ENCODE data around the gene SSUH2.
"Not testable (repeated sequence)": the region's sequence is repeated elsewhere in the genome, so short reads cannot be mapped to it uniquely, and the experiment has no call there.

Gene SSUH2

GRCh38 chr3:8596321-8597218 lies 48.0 kb downstream of the SSUH2 start:
- Histone ChIP-seq H3K9ac (ENCODE audit: low read length in 2 of 2) (no peak overlapping the region), H3K27ac (ENCODE audit: low read length) (no peak overlapping the region), H3K4me1 (ENCODE audit: control insufficient read depth, insufficient read depth, low read length) (no peaks in the 10 kb centered on the region), H3K36me3 (ENCODE audit: control insufficient read depth in 2 of 2, insufficient read depth in 2 of 2, low read length in 2 of 2) (no peaks in the 10 kb centered on the region), H3K4me3 (ENCODE audit: low read length in 2 of 2) (no peak overlapping the region), H3K9me3 (ENCODE audit: control insufficient read depth in 2 of 2, low read length in 2 of 2) (no peaks in the 10 kb centered on the region), H3K27me3 (ENCODE audit: control insufficient read depth in 1 of 2, insufficient read depth in 2 of 2, low read length in 2 of 2) (peaks cover 0 to 2% of the 10 kb centered on the region in 2 donors)

GRCh38 chr3:8595695-8596115 lies 48.9 kb downstream of the SSUH2 start:
- Histone ChIP-seq H3K27me3 (ENCODE audit: control insufficient read depth in 1 of 2, insufficient read depth in 2 of 2, low read length in 2 of 2) (peaks cover 0 to 2% of the 10 kb centered on the region in 2 donors), H3K36me3 (ENCODE audit: control insufficient read depth in 2 of 2, insufficient read depth in 2 of 2, low read length in 2 of 2) (no peaks in the 10 kb centered on the region), H3K9me3 (ENCODE audit: control insufficient read depth in 2 of 2, low read length in 2 of 2) (no peaks in the 10 kb centered on the region), H3K27ac (ENCODE audit: low read length) (no peak overlapping the region), H3K4me3 (ENCODE audit: low read length in 2 of 2) (no peak overlapping the region), H3K9ac (ENCODE audit: low read length in 2 of 2) (no peak overlapping the region), H3K4me1 (ENCODE audit: control insufficient read depth, insufficient read depth, low read length) (no peaks in the 10 kb centered on the region)

GRCh38 chr3:8595252-8595651 lies 49.3 kb downstream of the SSUH2 start:
- H3K9me3 ChIP-seq (ENCODE audit: control insufficient read depth in 2 of 2, low read length in 2 of 2) = no peaks in the 10 kb centered on the region
- H3K27me3 ChIP-seq (ENCODE audit: control insufficient read depth in 1 of 2, insufficient read depth in 2 of 2, low read length in 2 of 2) = peaks cover 0 to 2% of the 10 kb centered on the region in 2 donors
- no peak overlapping the region for H3K4me3 ChIP-seq (ENCODE audit: low read length in 2 of 2)
- H3K36me3 ChIP-seq (ENCODE audit: control insufficient read depth in 2 of 2, insufficient read depth in 2 of 2, low read length in 2 of 2) = no peaks in the 10 kb centered on the region
- H3K27ac ChIP-seq (ENCODE audit: low read length) = no peak overlapping the region
- no peak overlapping the region for H3K9ac ChIP-seq (ENCODE audit: low read length in 2 of 2)
- no peaks in the 10 kb centered on the region for H3K4me1 ChIP-seq (ENCODE audit: control insufficient read depth, insufficient read depth, low read length)

- no peaks in the 10 kb centered on the region for H3K4me1 ChIP-seq (ENCODE audit: control insufficient read depth, insufficient read depth, low read length)
- no peaks in the 10 kb centered on the region for H3K36me3 ChIP-seq (ENCODE audit: control insufficient read depth in 2 of 2, insufficient read depth in 2 of 2, low read length in 2 of 2)
- no peaks in the 10 kb centered on the region for H3K9me3 ChIP-seq (ENCODE audit: control insufficient read depth in 2 of 2, low read length in 2 of 2)
- H3K4me3 ChIP-seq (ENCODE audit: low read length in 2 of 2) = no peak overlapping the region
- peaks cover 0 to 2% of the 10 kb centered on the region in 2 donors for H3K27me3 ChIP-seq (ENCODE audit: control insufficient read depth in 1 of 2, insufficient read depth in 2 of 2, low read length in 2 of 2)
- no peak overlapping the region for H3K9ac ChIP-seq (ENCODE audit: low read length in 2 of 2)
- no peak overlapping the region for H3K27ac ChIP-seq (ENCODE audit: low read length)
Measured at GRCh38 chr3:8593021-8593827, 51.4 kb downstream of the SSUH2 start.

GRCh38 chr3:8589880-8590556 lies 54.6 kb downstream of the SSUH2 start:
- Histone ChIP-seq H3K9me3 (ENCODE audit: control insufficient read depth in 2 of 2, low read length in 2 of 2) (no peaks in the 10 kb centered on the region), H3K9ac (ENCODE audit: low read length in 2 of 2) (no peak overlapping the region)

GRCh38 chr3:8584661-8585060 lies 59.9 kb downstream of the SSUH2 start:
- Histone ChIP-seq H3K9me3 (ENCODE audit: control insufficient read depth in 2 of 2, low read length in 2 of 2) (no peaks in the 10 kb centered on the region), H3K4me3 (ENCODE audit: low read length in 2 of 2) (no peak overlapping the region), H3K36me3 (ENCODE audit: control insufficient read depth in 2 of 2, insufficient read depth in 2 of 2, low read length in 2 of 2) (no peaks in the 10 kb centered on the region), H3K27me3 (ENCODE audit: control insufficient read depth in 1 of 2, insufficient read depth in 2 of 2, low read length in 2 of 2) (no peaks in the 10 kb centered on the region), H3K4me1 (ENCODE audit: control insufficient read depth, insufficient read depth, low read length) (no peaks in the 10 kb centered on the region), H3K27ac (ENCODE audit: low read length) (no peak overlapping the region), H3K9ac (ENCODE audit: low read length in 2 of 2) (no peak overlapping the region)

More at GRCh38 chr3:8589880-8590556, 54.6 kb downstream of the SSUH2 start:
- no peaks in the 10 kb centered on the region for H3K36me3 ChIP-seq (ENCODE audit: control insufficient read depth in 2 of 2, insufficient read depth in 2 of 2, low read length in 2 of 2)
- H3K4me3 ChIP-seq (ENCODE audit: low read length in 2 of 2) = no peak overlapping the region
- no peak overlapping the region for H3K27ac ChIP-seq (ENCODE audit: low read length)
- no peaks in the 10 kb centered on the region for H3K4me1 ChIP-seq (ENCODE audit: control insufficient read depth, insufficient read depth, low read length)
- H3K27me3 ChIP-seq (ENCODE audit: control insufficient read depth in 1 of 2, insufficient read depth in 2 of 2, low read length in 2 of 2) = no peaks in the 10 kb centered on the region

- no peak overlapping the region for H3K9ac ChIP-seq (ENCODE audit: low read length in 2 of 2)
- H3K4me1 ChIP-seq (ENCODE audit: control insufficient read depth, insufficient read depth, low read length) = no peaks in the 10 kb centered on the region
- no peaks in the 10 kb centered on the region for H3K27me3 ChIP-seq (ENCODE audit: control insufficient read depth in 1 of 2, insufficient read depth in 2 of 2, low read length in 2 of 2)
- no peaks in the 10 kb centered on the region for H3K36me3 ChIP-seq (ENCODE audit: control insufficient read depth in 2 of 2, insufficient read depth in 2 of 2, low read length in 2 of 2)
- H3K4me3 ChIP-seq (ENCODE audit: low read length in 2 of 2) = no peak overlapping the region
- H3K27ac ChIP-seq (ENCODE audit: low read length) = no peak overlapping the region
- H3K9me3 ChIP-seq (ENCODE audit: control insufficient read depth in 2 of 2, low read length in 2 of 2) = peaks cover 0 to 3% of the 10 kb centered on the region in 2 donors
Measured at GRCh38 chr3:8581806-8582445, 62.7 kb downstream of the SSUH2 start.

GRCh38 chr3:8581373-8581772 lies 63.2 kb downstream of the SSUH2 start:
- H3K27ac ChIP-seq (ENCODE audit: low read length) = no peak overlapping the region

GRCh38 chr3:8580434-8580833 lies 64.2 kb downstream of the SSUH2 start:
- not testable (repeated sequence) for H3K9ac ChIP-seq (ENCODE audit: low read length in 2 of 2); H3K4me3 ChIP-seq (ENCODE audit: low read length in 2 of 2); H3K9me3 ChIP-seq (ENCODE audit: control insufficient read depth in 2 of 2, low read length in 2 of 2); H3K27ac ChIP-seq (ENCODE audit: low read length); H3K27me3 ChIP-seq (ENCODE audit: control insufficient read depth in 1 of 2, insufficient read depth in 2 of 2, low read length in 2 of 2); H3K36me3 ChIP-seq (ENCODE audit: control insufficient read depth in 2 of 2, insufficient read depth in 2 of 2, low read length in 2 of 2); H3K4me1 ChIP-seq (ENCODE audit: control insufficient read depth, insufficient read depth, low read length)

More at GRCh38 chr3:8581373-8581772, 63.2 kb downstream of the SSUH2 start:
- H3K27me3 ChIP-seq (ENCODE audit: control insufficient read depth in 1 of 2, insufficient read depth in 2 of 2, low read length in 2 of 2) = no peaks in the 10 kb centered on the region
- peaks cover 0 to 3% of the 10 kb centered on the region in 2 donors for H3K9me3 ChIP-seq (ENCODE audit: control insufficient read depth in 2 of 2, low read length in 2 of 2)
- no peak overlapping the region for H3K9ac ChIP-seq (ENCODE audit: low read length in 2 of 2)
- no peaks in the 10 kb centered on the region for H3K36me3 ChIP-seq (ENCODE audit: control insufficient read depth in 2 of 2, insufficient read depth in 2 of 2, low read length in 2 of 2)
- H3K4me3 ChIP-seq (ENCODE audit: low read length in 2 of 2) = no peak overlapping the region
- no peaks in the 10 kb centered on the region for H3K4me1 ChIP-seq (ENCODE audit: control insufficient read depth, insufficient read depth, low read length)

GRCh38 chr3:8579943-8580342 lies 64.7 kb downstream of the SSUH2 start:
- H3K9ac ChIP-seq (ENCODE audit: low read length in 2 of 2) = no peak overlapping the region
- H3K4me3 ChIP-seq (ENCODE audit: low read length in 2 of 2) = no peak overlapping the region
- H3K27me3 ChIP-seq (ENCODE audit: control insufficient read depth in 1 of 2, insufficient read depth in 2 of 2, low read length in 2 of 2) = no peaks in the 10 kb centered on the region
- peaks cover 0 to 3% of the 10 kb centered on the region in 2 donors for H3K9me3 ChIP-seq (ENCODE audit: control insufficient read depth in 2 of 2, low read length in 2 of 2)
- H3K36me3 ChIP-seq (ENCODE audit: control insufficient read depth in 2 of 2, insufficient read depth in 2 of 2, low read length in 2 of 2) = no peaks in the 10 kb centered on the region
- H3K4me1 ChIP-seq (ENCODE audit: control insufficient read depth, insufficient read depth, low read length) = no peaks in the 10 kb centered on the region
- H3K27ac ChIP-seq (ENCODE audit: low read length) = no peak overlapping the region
